Left lung (tissue), 10 donors: ENCODE results near the gene FBXO17. TPM values are rescaled to one million over a fixed set of nuclear protein-coding genes. Genes with fewer than 3 reads are reported as not detected.
"Not testable (repeated sequence)": the region's sequence is repeated elsewhere in the genome, so short reads cannot be mapped to it uniquely, and the experiment has no call there.

Experiments used
- ATAC-seq: fragments of 200-7000 bp; cut with Tn5 transposase; one replicate; pipeline ENCODE4 v1.9.1; 2020; ENCODE audit warnings: moderate library complexity
- DNase-seq, 4 donors: peaks; one replicate each; pipeline ENCODE4 v3.0.0-alpha.2; 2013 to 2020
- H3K27ac ChIP-seq, 2 donors: fragments of 200-600 bp; sonication (generic) in 1 of 2; one replicate each; pipeline versions ENCODE4 v1.5.0 to v1.8.0; 2020 to 2021
- H3K27me3 ChIP-seq, 2 donors: fragments of 200-600 bp; sonication (generic) in 1 of 2; one replicate each; pipeline versions ENCODE4 v1.5.0 to v1.8.0; 2020 to 2021
- H3K36me3 ChIP-seq, 2 donors: fragments of 200-600 bp; sonication (generic) in 1 of 2; one replicate each; pipeline versions ENCODE4 v1.5.0 to v1.8.0; 2020 to 2021
- H3K4me1 ChIP-seq, 2 donors: fragments of 200-600 bp; one replicate each; pipeline ENCODE4 v1.8.0; 2021
- H3K4me3 ChIP-seq, 2 donors: fragments of 200-600 bp; sonication (generic) in 1 of 2; one replicate each; pipeline versions ENCODE4 v1.5.0 to v1.8.0; 2020 to 2021; ENCODE audit warnings: mild to moderate bottlenecking in 1 of 2
- H3K9me3 ChIP-seq, 2 donors: fragments of 200-600 bp; sonication (generic) in 1 of 2; one replicate each; pipeline versions ENCODE4 v1.5.0 to v1.8.0; 2020 to 2021
- CTCF ChIP-seq, 2 donors: fragments of 200-600 bp; sonication (generic) in 1 of 2; IDR thresholded peaks; one replicate each; pipeline versions ENCODE4 v1.5.0 to v1.8.0; 2021; ENCODE audit warnings: antibody characterized with exemption in 2 of 2
- intact Hi-C, 2 donors: fragments of 100-400 bp; cut with DNase I; formaldehyde crosslinking; loops; one replicate each; pipeline versions ENCODE4 v1.11.2 to v1.14.2; 2022
- polyA plus RNA-seq, 6 donors: library from polyadenylated mRNA; unstranded; fragments of 120-200 nt; gene quantifications; one replicate each; pipeline ENCODE4 v1.2.1, GENCODE V29; 2013; ENCODE audit not compliant: insufficient read length in 6 of 6
- total RNA-seq, 2 donors: library from RNA; stranded (reverse); fragmentation: NEBNext Ultra II Directional; extraction: Animal tissue kit (Norgen Biotek cat#: 25700); gene quantifications; one replicate each; pipeline ENCODE4 v1.2.1, GENCODE V29; 2021
- donor health status: DM: no; HTN: yes; CAD: no.
- donor health status: DM: no; HTN: no; CAD: no.

The FBXO17 gene
- total and polyA plus RNA-seq, 8 donors: 7.1 to 50.3 (median 42.4) TPM

GRCh38 chr19:38945562-38946228, 29.8 kb downstream of the FBXO17 start:
- TF ChIP-seq CTCF (IDR thresholded peaks at IDR 0.05): no peak
- no peak overlapping the region for H3K27ac ChIP-seq
- no peaks in the 10 kb centered on the region for H3K9me3 ChIP-seq
- H3K4me1 ChIP-seq: peaks cover 6 to 13% of the 10 kb centered on the region in 2 donors
- H3K36me3 ChIP-seq: no peaks in the 10 kb centered on the region
- ATAC-seq: no peak
- peaks cover 0 to 17% of the 10 kb centered on the region in 2 donors for H3K27me3 ChIP-seq
- DNase-seq: no peak
- no peak overlapping the region for H3K4me3 ChIP-seq
- intact Hi-C loops: no loop called here

- ATAC-seq (no peak), DNase-seq (no peak)
- no peaks in the 10 kb centered on the region for H3K36me3 ChIP-seq
- peaks cover 0 to 11% of the 10 kb centered on the region in 2 donors for H3K27me3 ChIP-seq
- no peaks in the 10 kb centered on the region for H3K9me3 ChIP-seq
- H3K4me1 ChIP-seq: peaks cover 3 to 7% of the 10 kb centered on the region in 2 donors
- intact Hi-C loops: no loop called here
- no peak overlapping the region for H3K27ac ChIP-seq
- TF ChIP-seq CTCF (IDR thresholded peaks at IDR 0.05): no peak
- no peak overlapping the region for H3K4me3 ChIP-seq
These were observed 30.5 kb downstream of the FBXO17 start for GRCh38 chr19:38944981-38945506.

DNA sequence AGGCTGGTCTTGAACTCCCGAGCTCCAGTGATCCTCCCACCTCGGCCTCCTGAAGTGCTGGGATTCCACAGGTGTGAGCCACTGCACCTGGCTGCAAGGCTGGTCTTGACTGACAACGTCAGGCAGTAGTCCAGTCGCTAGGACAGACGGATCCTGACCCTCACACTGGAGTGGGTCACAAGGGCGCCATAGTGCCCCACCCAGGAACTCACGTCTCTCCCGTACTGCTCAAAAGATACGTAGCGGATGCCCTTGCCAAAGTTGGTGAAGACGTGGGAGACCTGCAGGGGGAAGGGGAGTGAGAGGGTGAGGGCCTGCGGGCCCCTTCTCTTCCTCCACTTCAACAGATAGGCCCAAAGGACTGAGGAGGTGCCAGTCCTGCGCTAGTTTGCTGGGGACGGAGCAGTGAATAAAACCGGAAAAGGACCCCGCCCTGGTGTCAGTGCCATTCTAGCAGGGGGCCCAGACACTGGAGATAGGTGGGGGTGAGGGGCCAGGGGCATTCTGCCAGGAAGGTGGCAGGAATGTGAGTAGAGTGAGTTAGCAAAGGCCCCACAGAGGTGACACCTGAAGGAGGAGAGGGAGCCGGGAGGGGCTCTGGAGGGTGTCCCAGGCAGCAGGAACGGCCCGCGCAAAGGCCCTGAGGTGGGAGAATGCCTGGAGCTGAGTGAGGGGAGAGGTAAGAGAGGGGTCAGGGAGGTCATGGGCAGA, 32.9 kb downstream of the FBXO17 start:
- DNase-seq (no peak), ATAC-seq (no peak)
- H3K27me3 ChIP-seq: no peaks in the 10 kb centered on the region
- H3K9me3 ChIP-seq: no peaks in the 10 kb centered on the region
- TF ChIP-seq CTCF (IDR thresholded peaks at IDR 0.05): no peak
- intact Hi-C loops: no loop called here
- H3K36me3 ChIP-seq: no peaks in the 10 kb centered on the region
- no peak overlapping the region for H3K4me3 ChIP-seq
- H3K4me1 ChIP-seq: no peaks in the 10 kb centered on the region
- H3K27ac ChIP-seq: no peak overlapping the region

DNA sequence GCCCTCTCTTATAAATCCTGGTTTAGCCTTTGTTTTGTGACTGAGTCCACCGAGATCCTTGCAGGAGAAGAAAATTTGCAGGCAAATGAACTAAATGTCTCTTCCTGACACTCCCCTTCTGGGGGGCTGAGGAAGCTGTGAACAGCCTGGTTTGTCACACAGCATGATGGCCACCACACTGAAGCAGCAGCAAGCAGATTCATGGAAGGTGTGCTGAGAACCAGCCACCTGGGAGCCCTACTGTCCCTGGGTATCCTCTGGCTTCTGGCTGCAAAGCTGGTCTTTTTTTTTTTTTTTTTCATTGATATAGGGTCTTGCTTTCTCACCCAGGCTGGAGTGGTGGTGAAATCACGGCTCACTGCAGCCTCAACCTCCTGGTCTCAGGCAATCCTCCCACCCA, 33.6 kb downstream of the FBXO17 start:
- TF ChIP-seq CTCF (IDR thresholded peaks at IDR 0.05): no peak
- no peak for DNase-seq
- Histone ChIP-seq H3K4me1 (no peaks in the 10 kb centered on the region), H3K36me3 (no peaks in the 10 kb centered on the region), H3K27ac (no peak overlapping the region), H3K4me3 (no peak overlapping the region), H3K27me3 (no peaks in the 10 kb centered on the region), H3K9me3 (no peaks in the 10 kb centered on the region)
- ATAC-seq: no peak
- intact Hi-C loops: no loop called here

DNA sequence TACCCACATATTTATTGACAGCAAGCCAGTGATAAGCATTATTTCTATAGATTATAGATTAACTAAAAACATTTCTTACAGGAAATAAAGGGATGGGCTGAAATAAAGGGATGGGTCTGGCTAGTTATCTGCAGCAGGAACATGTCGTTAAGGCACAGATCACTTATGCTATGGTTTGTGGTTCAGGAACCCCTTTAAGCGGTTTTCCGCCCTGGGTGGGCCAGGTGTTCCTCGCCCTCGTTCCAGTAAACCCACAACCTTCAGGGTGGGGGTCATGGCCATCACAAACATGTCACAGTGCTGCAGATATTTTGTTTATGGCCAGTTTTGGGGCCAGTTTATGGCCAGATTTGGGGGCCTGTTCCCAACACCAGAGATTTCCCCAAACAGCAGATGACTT, 34.1 kb downstream of the FBXO17 start:
- H3K27ac ChIP-seq, DNase-seq, intact Hi-C loops, H3K27me3 ChIP-seq, H3K4me3 ChIP-seq, H3K36me3 ChIP-seq, H3K4me1 ChIP-seq, H3K9me3 ChIP-seq, ATAC-seq: not testable (repeated sequence)
